GM12878 (cell line): ENCODE results near the gene NEK11. TPM values are rescaled to one million over a fixed set of nuclear protein-coding genes. Genes with fewer than 3 reads are reported as not detected.

Experiments used
- ATAC-seq: fragments of 200-7000 bp; cut with Tn5 transposase; 3 replicates; pipeline ENCODE4 v1.9.1; 2020; ENCODE audit warnings: mild to moderate bottlenecking, moderate library complexity
- BruUV-seq: library from RNA; stranded (reverse); fragments of 400-500 nt; replicated peaks from 2 replicates; lab custom pipeline; 2021; lab: Mats Ljungman, UMichigan
- CTCF ChIA-PET: fragments of 300-600 bp; sonication (Branson Sonifier 250); formaldehyde crosslinking; extraction: SDS; loops from one replicate; lab custom pipeline; 2021; ENCODE audit warnings: inconsistent platforms; lab: Yijun Ruan, JAX
- POLR2A ChIA-PET: fragments of 350-600 bp; formaldehyde crosslinking; extraction: SDS; loops from one replicate; lab custom pipeline; 2021; ENCODE audit warnings: inconsistent platforms; lab: Charles Lee
- RAD21 ChIA-PET: fragments of 300-600 bp; sonication (Branson Sonifier 250); formaldehyde crosslinking; loops from one replicate; lab custom pipeline; 2023; ENCODE audit warnings: antibody characterized with exemption; ENCODE audit not compliant: unreplicated experiment; lab: Charles Lee
- SMC1A ChIA-PET: fragments of 300-600 bp; sonication (Branson Sonifier 250); formaldehyde crosslinking; loops from one replicate; lab custom pipeline; 2023; ENCODE audit not compliant: unreplicated experiment, uncharacterized antibody; lab: Charles Lee
- DNase-seq: peaks from one replicate; pipeline ENCODE4 v3.0.0-alpha.2; 2011; ENCODE audit warnings: low read depth, low spot score
- FAIRE-seq: peaks from 3 replicates; lab custom pipeline; 2011; peaks lifted over from hg19 to GRCh38; lab: Jason Lieb, UNC
- H2AFZ ChIP-seq: 2 replicates; pipeline ENCODE4 v1.6.0; 2011; ENCODE audit warnings: low read depth, low read length, control low read depth; ENCODE audit not compliant: control insufficient read depth
- H3K27ac ChIP-seq: 2 replicates; pipeline ENCODE4 v1.5.1; 2011; ENCODE audit warnings: control low read depth; ENCODE audit not compliant: control insufficient read depth, insufficient read depth
- H3K27me3 ChIP-seq, 2 experiments: replicated peaks in 1 of 2; 2 replicates each; pipeline versions ENCODE4 v1.6.0 to v1.6.1; 2011; ENCODE audit warnings: low read length in 1 of 2; ENCODE audit not compliant: control insufficient read depth in 2 of 2, insufficient read depth in 2 of 2
- H3K36me3 ChIP-seq, 2 experiments: 2 replicates each; pipeline ENCODE4 v1.5.1; 2011; ENCODE audit warnings: low read length in 1 of 2; ENCODE audit not compliant: control insufficient read depth in 2 of 2, insufficient read depth in 2 of 2
- H3K4me1 ChIP-seq: 2 replicates; pipeline ENCODE4 v1.6.1; 2011; ENCODE audit warnings: mild to moderate bottlenecking, low read length, moderate library complexity, mixed read lengths; ENCODE audit not compliant: control insufficient read depth, insufficient read depth
- H3K4me2 ChIP-seq: 2 replicates; pipeline ENCODE4 v1.6.0; 2011; ENCODE audit warnings: control low read depth; ENCODE audit not compliant: control insufficient read depth, insufficient read depth
- H3K4me3 ChIP-seq: fragments of 200-600 bp; sonication (generic); 2 replicates; pipeline ENCODE4 v1.5.1; 2016
- H3K79me2 ChIP-seq: 2 replicates; pipeline ENCODE4 v1.6.0; 2011; ENCODE audit warnings: low read length; ENCODE audit not compliant: control insufficient read depth, insufficient read depth
- H3K9ac ChIP-seq: 2 replicates; pipeline ENCODE4 v1.8.0; 2011; ENCODE audit warnings: low read length, control low read depth, mixed read lengths; ENCODE audit not compliant: control insufficient read depth, insufficient read depth
- H3K9me3 ChIP-seq: replicated peaks from 3 replicates; pipeline ENCODE4 v1.5.1; 2011; ENCODE audit warnings: mild to moderate bottlenecking, low read length; ENCODE audit not compliant: control insufficient read depth, insufficient read depth
- H4K20me1 ChIP-seq: 2 replicates; pipeline ENCODE4 v1.6.0; 2011; ENCODE audit not compliant: control insufficient read depth, insufficient read depth
- ASH2L ChIP-seq: fragments of 300-600, 200-600 bp; sonication (generic); IDR thresholded peaks from 2 replicates; pipeline ENCODE4 v1.6.1; 2017; ENCODE audit warnings: low read depth, mild to moderate bottlenecking, borderline replicate concordance
- ATF7 ChIP-seq: fragments of 450-650 bp; IDR thresholded peaks from 2 replicates; pipeline ENCODE4 v1.6.1; 2016; ENCODE audit warnings: low read depth, mild to moderate bottlenecking
- BCL11A ChIP-seq: IDR thresholded peaks from 2 replicates; pipeline ENCODE4 v1.6.1; 2011; ENCODE audit warnings: low read depth, low read length
- CREB1 ChIP-seq: IDR thresholded peaks from 2 replicates; pipeline ENCODE4 v1.6.1; 2012; ENCODE audit warnings: low read depth, mild to moderate bottlenecking, inconsistent platforms
- EP300 ChIP-seq, 2 experiments: fragments of 150-350 bp in 1 of 2; IDR thresholded peaks; 2 replicates each; pipeline ENCODE4 v1.6.1; 2011 to 2012; ENCODE audit warnings: low read depth in 2 of 2, low read length in 2 of 2, borderline replicate concordance in 1 of 2, improper control_type of control experiment in 1 of 2, inconsistent platforms in 1 of 2; ENCODE audit not compliant: control insufficient read depth in 1 of 2
- GATAD2B ChIP-seq: fragments of 450-650 bp; conservative IDR thresholded peaks from 2 replicates; pipeline ENCODE4 v1.6.1; 2017; ENCODE audit warnings: low read depth, mild to moderate bottlenecking, moderate library complexity
- HDGF ChIP-seq: fragments of 450-650 bp; IDR thresholded peaks from 2 replicates; pipeline ENCODE4 v1.6.1; 2016; ENCODE audit warnings: antibody characterized with exemption
- MEF2A ChIP-seq: IDR thresholded peaks from 2 replicates; pipeline ENCODE4 v1.6.1; 2011; ENCODE audit warnings: low read depth, mild to moderate bottlenecking, low read length, moderate library complexity; ENCODE audit not compliant: insufficient read depth
- MYB ChIP-seq: fragments of 150-350 bp; IDR thresholded peaks from 2 replicates; pipeline ENCODE4 v1.6.1; 2014; ENCODE audit warnings: mild to moderate bottlenecking, low read depth, low read length, borderline replicate concordance
- RUNX3 ChIP-seq: IDR thresholded peaks from 2 replicates; pipeline ENCODE4 v1.6.1; 2012; ENCODE audit warnings: low read length, inconsistent platforms
- WRNIP1 ChIP-seq: IDR thresholded peaks from 2 replicates; pipeline ENCODE4 v1.6.1; 2011; ENCODE audit warnings: low read depth, low read length, improper control_type of control experiment, borderline replicate concordance
- ZZZ3 ChIP-seq: IDR thresholded peaks from 2 replicates; pipeline ENCODE4 v1.6.1; 2011; ENCODE audit warnings: low read depth; ENCODE audit not compliant: control insufficient read depth, insufficient read length
- WGBS: methylation state at CpG from one replicate; pipeline ENCODE4 v1.1.6; 2016; ENCODE audit warnings: low lambda C conversion rate; ENCODE audit not compliant: insufficient replicate concordance, insufficient coverage; ENCODE audit errors: missing lambda C conversion rate; 5-methylcytosine and 5-hydroxymethylcytosine counted together
- in situ Hi-C: fragments of 300-500 bp; cut with MboI; formaldehyde crosslinking; loops from 9 replicates; pipeline ENCODE4 v1.14.3; 2018; ENCODE audit warnings: mixed read lengths
- intact Hi-C: fragments of 100-400 bp; cut with micrococcal nuclease; formaldehyde crosslinking; loops from one replicate; pipeline ENCODE4 v1.14.2; 2022; ENCODE audit not compliant: unreplicated experiment
- polyA plus RNA-seq, 11 experiments: library from polyadenylated mRNA; depleted of rRNA in 4 of 11; unstranded in 6 of 11; stranded (reverse) in 5 of 11; fragments of >200 nt; fragmentation: Nextera tagmentation in 4 of 11; fragmentation: Illumina TruSeq in 1 of 11; extraction: Ambion mirVana in 4 of 11; extraction: Trizol in 1 of 11; gene quantifications; 1 replicate in 1 of 11; 2 replicates in 10 of 11; pipeline versions ENCODE4 v1.2.1 to v1.2.3, GENCODE V29; 2011 to 2016; ENCODE audit warnings: inconsistent platforms in 2 of 11, missing spikeins in 2 of 11, low read depth in 1 of 11
- total RNA-seq, 4 experiments: library from RNA; depleted of rRNA in 3 of 4; stranded (reverse); fragments of >200 nt in 3 of 4; fragmentation: Illumina TruSeq in 1 of 4; extraction: Trizol in 1 of 4; gene quantifications; 2 replicates each; pipeline versions ENCODE4 v1.2.1 to v1.2.3, GENCODE V29; 2013 to 2021
- TF ChIP-seq, protein P1 (sequence below): IDR thresholded peaks from 2 replicates; pipeline ENCODE4 v1.6.1; 2012; ENCODE audit warnings: low read length, inconsistent platforms
- TF ChIP-seq, protein P2 (sequence below): fragments of 450-650 bp; IDR thresholded peaks from 2 replicates; pipeline ENCODE4 v1.6.1; 2017; ENCODE audit warnings: mild to moderate bottlenecking

Gene NEK11
- total and polyA plus RNA-seq, 10 of the 15 experiments (the other 5 are each of a cell fraction or from before 2014, with no cell fraction given): 0.05 to 0.94 (median 0.36) TPM; not detected in 1

GRCh38 chr3:131081224-131081623 lies 54.5 kb downstream of the NEK11 start (continued):
- TF ChIP-seq, protein P1, sequence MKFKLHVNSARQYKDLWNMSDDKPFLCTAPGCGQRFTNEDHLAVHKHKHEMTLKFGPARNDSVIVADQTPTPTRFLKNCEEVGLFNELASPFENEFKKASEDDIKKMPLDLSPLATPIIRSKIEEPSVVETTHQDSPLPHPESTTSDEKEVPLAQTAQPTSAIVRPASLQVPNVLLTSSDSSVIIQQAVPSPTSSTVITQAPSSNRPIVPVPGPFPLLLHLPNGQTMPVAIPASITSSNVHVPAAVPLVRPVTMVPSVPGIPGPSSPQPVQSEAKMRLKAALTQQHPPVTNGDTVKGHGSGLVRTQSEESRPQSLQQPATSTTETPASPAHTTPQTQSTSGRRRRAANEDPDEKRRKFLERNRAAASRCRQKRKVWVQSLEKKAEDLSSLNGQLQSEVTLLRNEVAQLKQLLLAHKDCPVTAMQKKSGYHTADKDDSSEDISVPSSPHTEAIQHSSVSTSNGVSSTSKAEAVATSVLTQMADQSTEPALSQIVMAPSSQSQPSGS: no peak
- no peak for TF ChIP-seq WRNIP1

DNA sequence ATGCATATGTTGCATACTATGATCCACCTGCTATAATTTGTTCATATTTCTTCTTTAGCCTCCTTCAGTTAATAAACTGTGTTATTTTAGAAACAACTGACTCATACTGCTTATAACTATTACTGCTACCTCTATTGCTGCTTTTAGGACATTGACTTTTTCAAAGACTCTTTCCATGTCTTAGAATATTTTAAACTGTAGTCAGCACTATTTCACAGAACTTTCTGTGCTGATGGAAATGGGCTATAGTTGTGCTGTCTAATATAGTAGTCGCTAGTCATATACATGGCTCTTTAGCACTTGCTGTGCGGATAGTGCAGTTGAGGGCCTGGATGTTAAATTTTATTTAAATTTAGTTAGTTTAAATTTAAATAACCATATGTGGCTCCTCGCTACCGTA lies 55.6 kb downstream of the NEK11 start:
- Histone ChIP-seq H2AFZ (no peak overlapping the region), H3K27ac (no peak overlapping the region), H3K4me2 (no peak overlapping the region), H4K20me1 (no peaks in the 10 kb centered on the region), H3K9ac (no peak overlapping the region), H3K36me3 (no peaks in the 10 kb centered on the region), H3K9me3 (no peaks in the 10 kb centered on the region), H3K4me3 (no peak overlapping the region), H3K27me3 (no peaks in the 10 kb centered on the region)
- RAD21 ChIA-PET: no interaction called here
- intact Hi-C loops (no loop called here), in situ Hi-C loops (no loop called here)
- FAIRE-seq (no peak), ATAC-seq (no peak), DNase-seq (no peak)
- no TSS peak for BruUV-seq
- SMC1A ChIA-PET: interaction anchor here (1.6 kb wide), 1 partner anchor 48 kb away, joined by 3 read pairs; no protein-coding TSS in a partner anchor
- CTCF ChIA-PET: no interaction called here
- 84% methylated on average over 4 of the region's 4 CpGs for WGBS
- TF ChIP-seq, protein P2, sequence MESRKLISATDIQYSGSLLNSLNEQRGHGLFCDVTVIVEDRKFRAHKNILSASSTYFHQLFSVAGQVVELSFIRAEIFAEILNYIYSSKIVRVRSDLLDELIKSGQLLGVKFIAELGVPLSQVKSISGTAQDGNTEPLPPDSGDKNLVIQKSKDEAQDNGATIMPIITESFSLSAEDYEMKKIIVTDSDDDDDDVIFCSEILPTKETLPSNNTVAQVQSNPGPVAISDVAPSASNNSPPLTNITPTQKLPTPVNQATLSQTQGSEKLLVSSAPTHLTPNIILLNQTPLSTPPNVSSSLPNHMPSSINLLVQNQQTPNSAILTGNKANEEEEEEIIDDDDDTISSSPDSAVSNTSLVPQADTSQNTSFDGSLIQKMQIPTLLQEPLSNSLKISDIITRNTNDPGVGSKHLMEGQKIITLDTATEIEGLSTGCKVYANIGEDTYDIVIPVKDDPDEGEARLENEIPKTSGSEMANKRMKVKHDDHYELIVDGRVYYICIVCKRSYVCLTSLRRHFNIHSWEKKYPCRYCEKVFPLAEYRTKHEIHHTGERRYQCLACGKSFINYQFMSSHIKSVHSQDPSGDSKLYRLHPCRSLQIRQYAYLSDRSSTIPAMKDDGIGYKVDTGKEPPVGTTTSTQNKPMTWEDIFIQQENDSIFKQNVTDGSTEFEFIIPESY: no peak
- TF ChIP-seq HDGF: no peak
- no peak for TF ChIP-seq ASH2L
- TF ChIP-seq GATAD2B: no peak
- no peak for TF ChIP-seq MYB
- TF ChIP-seq EP300 (IDR thresholded peaks at IDR 0.05; ENCODE audit: borderline replicate concordance in 1 of 2, control insufficient read depth in 1 of 2, low read depth in 2 of 2, low read length in 2 of 2): no peak
- no peak for TF ChIP-seq MEF2A
- no peak for TF ChIP-seq BCL11A
- TF ChIP-seq RUNX3: no peak
- no peak for TF ChIP-seq ZZZ3
- TF ChIP-seq ATF7: no peak
- TF ChIP-seq CREB1: no peak
- TF ChIP-seq, all 136 proteins: peak for 0
- H3K79me2 ChIP-seq: no peaks in the 10 kb centered on the region
- POLR2A ChIA-PET: no interaction called here
- no peaks in the 10 kb centered on the region for H3K4me1 ChIP-seq
